Measurements from ENCODE around the gene KIAA1755.

- TF ChIP-seq POLR2A (IDR thresholded peaks at IDR 0.05; ENCODE audit: low read length) = no peak
- no peak for TF ChIP-seq GATA1 (IDR thresholded peaks at IDR 0.05; ENCODE audit: low read depth, low read length)
Observed at GRCh38 chr20:38261054-38261390, 487 bp upstream of the KIAA1755 start.

Measured in erythroblast (primary cell).